SK-N-SH treated with all-trans-retinoic acid at 6 μM for 48 hours (cell line): Measurements from ENCODE around the gene ESPNL.

Experiments
- ATAC-seq: fragments of 200-7000 bp; cut with Tn5 transposase; 3 replicates; pipeline ENCODE4 v1.9.1; 2020; ENCODE audit warnings: mild to moderate bottlenecking, moderate library complexity
- ARNTL ChIP-seq: fragments of 450-650 bp; formaldehyde crosslinking; IDR thresholded peaks from 2 replicates; pipeline ENCODE4 v1.5.0; 2020; ENCODE audit warnings: low read depth, mild to moderate bottlenecking, moderate library complexity, borderline replicate concordance
- BACH2 ChIP-seq: fragments of 250-450 bp; sonication (Bioruptor Pico); IDR thresholded peaks from 2 replicates; pipeline ENCODE4 v1.9.0; 2021; ENCODE audit warnings: mild to moderate bottlenecking, borderline replicate concordance
- CSDC2 ChIP-seq: fragments of 250-450 bp; sonication (Bioruptor Pico); IDR thresholded peaks from 2 replicates; pipeline ENCODE4 v1.5.0; 2020; ENCODE audit warnings: mild to moderate bottlenecking, moderate library complexity
- ESRRG ChIP-seq: fragments of 250-450 bp; sonication (Bioruptor Pico); IDR thresholded peaks from 2 replicates; pipeline ENCODE4 v1.6.1; 2021; ENCODE audit warnings: mild to moderate bottlenecking
- GLIS3 ChIP-seq: fragments of 250-450 bp; sonication (Bioruptor Pico); IDR thresholded peaks from 2 replicates; pipeline ENCODE4 v1.5.0; 2020; ENCODE audit warnings: mild to moderate bottlenecking, moderate library complexity
- ISL1 ChIP-seq: fragments of 250-450 bp; sonication (Bioruptor Pico); IDR thresholded peaks from 2 replicates; pipeline ENCODE4 v2.1.2; 2022; ENCODE audit warnings: mild to moderate bottlenecking, moderate library complexity
- OSR1 ChIP-seq: fragments of 250-450 bp; sonication (Bioruptor Pico); IDR thresholded peaks from 2 replicates; pipeline ENCODE4 v1.8.0; 2022; ENCODE audit warnings: moderate library complexity, mild to moderate bottlenecking, inconsistent platforms
- PPARA ChIP-seq: fragments of 250-450 bp; sonication (Bioruptor Pico); IDR thresholded peaks from 2 replicates; pipeline ENCODE4 v1.5.0; 2020; ENCODE audit warnings: mild to moderate bottlenecking, borderline replicate concordance
- SNAI2 ChIP-seq: fragments of 250-450 bp; sonication (Bioruptor Pico); IDR thresholded peaks from 2 replicates; pipeline ENCODE4 v1.5.0; 2020; ENCODE audit warnings: mild to moderate bottlenecking, moderate library complexity
- TOX ChIP-seq: fragments of 250-450 bp; sonication (Bioruptor Pico); IDR thresholded peaks from 2 replicates; pipeline ENCODE4 v1.8.0; 2021; ENCODE audit warnings: mild to moderate bottlenecking, moderate library complexity, borderline replicate concordance
- ZC3H10 ChIP-seq: fragments of 250-450 bp; sonication (Bioruptor Pico); IDR thresholded peaks from 2 replicates; pipeline ENCODE4 v1.5.1; 2021; ENCODE audit warnings: mild to moderate bottlenecking, moderate library complexity
- ZFP3 ChIP-seq: fragments of 250-450 bp; sonication (Bioruptor Pico); IDR thresholded peaks from 2 replicates; pipeline ENCODE4 v1.5.0; 2020; ENCODE audit warnings: mild to moderate bottlenecking, moderate library complexity
- ZFP30 ChIP-seq: fragments of 450-650 bp; formaldehyde crosslinking; IDR thresholded peaks from 2 replicates; pipeline ENCODE4 v1.5.0; 2022; ENCODE audit warnings: mild to moderate bottlenecking, moderate library complexity
- ZNF565 ChIP-seq: fragments of 450-650 bp; formaldehyde crosslinking; conservative IDR thresholded peaks from 2 replicates; pipeline ENCODE4 v1.5.0; 2020; ENCODE audit warnings: low read depth, mild to moderate bottlenecking, moderate library complexity
- ZNF8 ChIP-seq: fragments of 450-650 bp; formaldehyde crosslinking; IDR thresholded peaks from 2 replicates; pipeline ENCODE4 v1.5.0; 2020; ENCODE audit warnings: mild to moderate bottlenecking, moderate library complexity
- TF ChIP-seq, protein P1 (sequence below): fragments of 250-450 bp; sonication (Bioruptor Pico); IDR thresholded peaks from 2 replicates; pipeline ENCODE4 v1.5.0; 2020; ENCODE audit warnings: mild to moderate bottlenecking, moderate library complexity
- TF ChIP-seq, protein P2 (sequence below): fragments of 250-450 bp; sonication (Bioruptor Pico); IDR thresholded peaks from 2 replicates; pipeline ENCODE4 v1.5.1; 2021; ENCODE audit warnings: mild to moderate bottlenecking, moderate library complexity
- TF ChIP-seq, protein P3 (sequence below): fragments of 250-450 bp; sonication (Bioruptor Pico); IDR thresholded peaks from 2 replicates; pipeline ENCODE4 v1.8.0; 2020; ENCODE audit warnings: mild to moderate bottlenecking, moderate library complexity, borderline replicate concordance
- TF ChIP-seq, protein P4 (sequence below): fragments of 250-450 bp; sonication (Bioruptor Pico); IDR thresholded peaks from 2 replicates; pipeline ENCODE4 v1.8.0; 2021; ENCODE audit warnings: low read depth, mild to moderate bottlenecking, moderate library complexity, borderline replicate concordance
- TF ChIP-seq, protein P5 (sequence below): fragments of 250-450 bp; sonication (Bioruptor Pico); IDR thresholded peaks from 2 replicates; pipeline ENCODE4 v1.5.1; 2020; ENCODE audit warnings: low read depth, mild to moderate bottlenecking, moderate library complexity

ESPNL gene

DNA sequence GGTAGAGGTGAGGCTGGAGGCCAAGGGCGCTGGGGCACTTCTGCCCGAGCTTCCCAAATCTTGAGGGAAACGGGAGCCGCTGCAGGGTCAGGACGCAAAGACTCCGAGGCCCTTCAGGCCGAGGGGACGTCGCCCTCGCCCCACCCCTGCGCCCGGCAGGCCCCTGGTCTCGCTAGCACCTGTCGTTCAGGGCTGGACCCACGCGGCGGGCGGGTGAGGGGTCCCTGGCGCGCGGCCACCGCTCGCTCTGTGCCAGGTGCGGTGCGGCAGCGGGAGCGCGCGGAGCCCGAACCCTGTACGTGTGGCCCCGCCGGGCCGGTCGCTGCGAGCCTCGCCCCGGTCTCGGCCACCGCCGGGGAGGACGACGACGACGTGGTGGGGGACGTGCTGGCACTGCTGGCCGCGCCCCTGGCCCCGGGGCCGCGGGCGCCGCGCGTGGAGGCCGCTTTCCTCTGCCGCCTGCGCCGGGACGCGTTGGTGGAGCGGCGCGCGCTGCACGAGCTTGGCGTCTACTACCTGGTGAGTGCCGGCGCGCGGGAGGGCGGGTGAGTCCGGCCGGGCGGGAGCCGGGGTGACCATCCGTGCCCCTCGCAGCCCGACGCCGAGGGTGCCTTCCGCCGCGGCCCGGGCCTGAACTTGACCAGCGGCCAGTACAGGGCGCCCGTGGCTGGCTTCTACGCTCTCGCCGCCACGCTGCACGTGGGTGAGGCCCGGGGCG lies 63.5 kb downstream of the ESPNL start:
- no peak for ATAC-seq
- no peak for TF ChIP-seq OSR1
- TF ChIP-seq, protein P1, sequence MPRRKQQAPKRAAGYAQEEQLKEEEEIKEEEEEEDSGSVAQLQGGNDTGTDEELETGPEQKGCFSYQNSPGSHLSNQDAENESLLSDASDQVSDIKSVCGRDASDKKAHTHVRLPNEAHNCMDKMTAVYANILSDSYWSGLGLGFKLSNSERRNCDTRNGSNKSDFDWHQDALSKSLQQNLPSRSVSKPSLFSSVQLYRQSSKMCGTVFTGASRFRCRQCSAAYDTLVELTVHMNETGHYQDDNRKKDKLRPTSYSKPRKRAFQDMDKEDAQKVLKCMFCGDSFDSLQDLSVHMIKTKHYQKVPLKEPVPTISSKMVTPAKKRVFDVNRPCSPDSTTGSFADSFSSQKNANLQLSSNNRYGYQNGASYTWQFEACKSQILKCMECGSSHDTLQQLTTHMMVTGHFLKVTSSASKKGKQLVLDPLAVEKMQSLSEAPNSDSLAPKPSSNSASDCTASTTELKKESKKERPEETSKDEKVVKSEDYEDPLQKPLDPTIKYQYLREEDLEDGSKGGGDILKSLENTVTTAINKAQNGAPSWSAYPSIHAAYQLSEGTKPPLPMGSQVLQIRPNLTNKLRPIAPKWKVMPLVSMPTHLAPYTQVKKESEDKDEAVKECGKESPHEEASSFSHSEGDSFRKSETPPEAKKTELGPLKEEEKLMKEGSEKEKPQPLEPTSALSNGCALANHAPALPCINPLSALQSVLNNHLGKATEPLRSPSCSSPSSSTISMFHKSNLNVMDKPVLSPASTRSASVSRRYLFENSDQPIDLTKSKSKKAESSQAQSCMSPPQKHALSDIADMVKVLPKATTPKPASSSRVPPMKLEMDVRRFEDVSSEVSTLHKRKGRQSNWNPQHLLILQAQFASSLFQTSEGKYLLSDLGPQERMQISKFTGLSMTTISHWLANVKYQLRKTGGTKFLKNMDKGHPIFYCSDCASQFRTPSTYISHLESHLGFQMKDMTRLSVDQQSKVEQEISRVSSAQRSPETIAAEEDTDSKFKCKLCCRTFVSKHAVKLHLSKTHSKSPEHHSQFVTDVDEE (CRISPR knock-in tag), result no peak
- no peak for TF ChIP-seq GLIS3 (CRISPR knock-in tag)
- TF ChIP-seq, protein P2, sequence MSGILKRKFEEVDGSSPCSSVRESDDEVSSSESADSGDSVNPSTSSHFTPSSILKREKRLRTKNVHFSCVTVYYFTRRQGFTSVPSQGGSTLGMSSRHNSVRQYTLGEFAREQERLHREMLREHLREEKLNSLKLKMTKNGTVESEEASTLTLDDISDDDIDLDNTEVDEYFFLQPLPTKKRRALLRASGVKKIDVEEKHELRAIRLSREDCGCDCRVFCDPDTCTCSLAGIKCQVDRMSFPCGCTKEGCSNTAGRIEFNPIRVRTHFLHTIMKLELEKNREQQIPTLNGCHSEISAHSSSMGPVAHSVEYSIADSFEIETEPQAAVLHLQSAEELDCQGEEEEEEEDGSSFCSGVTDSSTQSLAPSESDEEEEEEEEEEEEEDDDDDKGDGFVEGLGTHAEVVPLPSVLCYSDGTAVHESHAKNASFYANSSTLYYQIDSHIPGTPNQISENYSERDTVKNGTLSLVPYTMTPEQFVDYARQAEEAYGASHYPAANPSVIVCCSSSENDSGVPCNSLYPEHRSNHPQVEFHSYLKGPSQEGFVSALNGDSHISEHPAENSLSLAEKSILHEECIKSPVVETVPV (CRISPR knock-in tag), result no peak
- TF ChIP-seq, protein P3, sequence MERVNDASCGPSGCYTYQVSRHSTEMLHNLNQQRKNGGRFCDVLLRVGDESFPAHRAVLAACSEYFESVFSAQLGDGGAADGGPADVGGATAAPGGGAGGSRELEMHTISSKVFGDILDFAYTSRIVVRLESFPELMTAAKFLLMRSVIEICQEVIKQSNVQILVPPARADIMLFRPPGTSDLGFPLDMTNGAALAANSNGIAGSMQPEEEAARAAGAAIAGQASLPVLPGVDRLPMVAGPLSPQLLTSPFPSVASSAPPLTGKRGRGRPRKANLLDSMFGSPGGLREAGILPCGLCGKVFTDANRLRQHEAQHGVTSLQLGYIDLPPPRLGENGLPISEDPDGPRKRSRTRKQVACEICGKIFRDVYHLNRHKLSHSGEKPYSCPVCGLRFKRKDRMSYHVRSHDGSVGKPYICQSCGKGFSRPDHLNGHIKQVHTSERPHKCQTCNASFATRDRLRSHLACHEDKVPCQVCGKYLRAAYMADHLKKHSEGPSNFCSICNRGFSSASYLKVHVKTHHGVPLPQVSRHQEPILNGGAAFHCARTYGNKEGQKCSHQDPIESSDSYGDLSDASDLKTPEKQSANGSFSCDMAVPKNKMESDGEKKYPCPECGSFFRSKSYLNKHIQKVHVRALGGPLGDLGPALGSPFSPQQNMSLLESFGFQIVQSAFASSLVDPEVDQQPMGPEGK, result no peak
- TF ChIP-seq ZC3H10, result no peak
- TF ChIP-seq, protein P4, sequence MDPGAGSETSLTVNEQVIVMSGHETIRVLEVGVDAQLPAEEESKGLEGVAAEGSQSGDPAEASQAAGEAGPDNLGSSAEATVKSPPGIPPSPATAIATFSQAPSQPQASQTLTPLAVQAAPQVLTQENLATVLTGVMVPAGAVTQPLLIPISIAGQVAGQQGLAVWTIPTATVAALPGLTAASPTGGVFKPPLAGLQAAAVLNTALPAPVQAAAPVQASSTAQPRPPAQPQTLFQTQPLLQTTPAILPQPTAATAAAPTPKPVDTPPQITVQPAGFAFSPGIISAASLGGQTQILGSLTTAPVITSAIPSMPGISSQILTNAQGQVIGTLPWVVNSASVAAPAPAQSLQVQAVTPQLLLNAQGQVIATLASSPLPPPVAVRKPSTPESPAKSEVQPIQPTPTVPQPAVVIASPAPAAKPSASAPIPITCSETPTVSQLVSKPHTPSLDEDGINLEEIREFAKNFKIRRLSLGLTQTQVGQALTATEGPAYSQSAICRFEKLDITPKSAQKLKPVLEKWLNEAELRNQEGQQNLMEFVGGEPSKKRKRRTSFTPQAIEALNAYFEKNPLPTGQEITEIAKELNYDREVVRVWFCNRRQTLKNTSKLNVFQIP, result no peak
- no peak for TF ChIP-seq ISL1 (CRISPR knock-in tag)
- no peak for TF ChIP-seq ZFP3 (CRISPR knock-in tag)
- no peak for TF ChIP-seq ARNTL (CRISPR knock-in tag)
- TF ChIP-seq, protein P5, sequence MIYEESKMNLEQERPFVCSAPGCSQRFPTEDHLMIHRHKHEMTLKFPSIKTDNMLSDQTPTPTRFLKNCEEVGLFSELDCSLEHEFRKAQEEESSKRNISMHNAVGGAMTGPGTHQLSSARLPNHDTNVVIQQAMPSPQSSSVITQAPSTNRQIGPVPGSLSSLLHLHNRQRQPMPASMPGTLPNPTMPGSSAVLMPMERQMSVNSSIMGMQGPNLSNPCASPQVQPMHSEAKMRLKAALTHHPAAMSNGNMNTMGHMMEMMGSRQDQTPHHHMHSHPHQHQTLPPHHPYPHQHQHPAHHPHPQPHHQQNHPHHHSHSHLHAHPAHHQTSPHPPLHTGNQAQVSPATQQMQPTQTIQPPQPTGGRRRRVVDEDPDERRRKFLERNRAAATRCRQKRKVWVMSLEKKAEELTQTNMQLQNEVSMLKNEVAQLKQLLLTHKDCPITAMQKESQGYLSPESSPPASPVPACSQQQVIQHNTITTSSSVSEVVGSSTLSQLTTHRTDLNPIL (CRISPR knock-in tag), result no peak
- TF ChIP-seq ZNF565 (CRISPR knock-in tag), result no peak
- TF ChIP-seq, all 23 proteins: peak for 0

DNA sequence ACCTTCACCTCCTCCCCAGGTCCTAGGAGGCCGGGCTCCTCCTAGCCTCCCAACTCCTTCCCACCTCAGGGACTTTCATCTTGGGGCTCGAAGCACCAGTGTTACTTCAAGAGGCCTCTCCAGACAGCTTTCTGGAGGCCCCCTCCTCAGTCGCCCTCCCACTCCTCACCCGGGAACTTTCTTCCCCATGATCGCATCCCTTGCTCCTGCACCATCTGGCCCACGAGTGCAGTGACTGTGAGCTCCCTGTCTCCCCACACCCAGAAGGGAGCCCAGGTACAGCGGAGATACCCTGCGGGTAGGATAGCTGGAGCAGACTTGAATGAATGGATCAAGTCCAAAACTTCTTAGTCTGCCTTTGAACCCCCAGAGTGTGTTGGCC lies 64.8 kb downstream of the ESPNL start:
- TF ChIP-seq CSDC2 (CRISPR knock-in tag), result no peak
- TF ChIP-seq GLIS3 (CRISPR knock-in tag), result no peak
- TF ChIP-seq SNAI2, result no peak
- no peak for TF ChIP-seq TOX (CRISPR knock-in tag)
- TF ChIP-seq, protein P1 (CRISPR knock-in tag), result no peak
- TF ChIP-seq ZC3H10, result no peak
- TF ChIP-seq ARNTL (CRISPR knock-in tag), result no peak
- TF ChIP-seq, protein P5 (CRISPR knock-in tag), result no peak
- no peak for TF ChIP-seq OSR1
- no peak for TF ChIP-seq ESRRG
- no peak for TF ChIP-seq BACH2 (CRISPR knock-in tag)
- TF ChIP-seq ZFP30 (CRISPR knock-in tag), result no peak
- TF ChIP-seq PPARA (CRISPR knock-in tag), result no peak
- TF ChIP-seq, protein P3, result no peak
- TF ChIP-seq ISL1 (CRISPR knock-in tag), result no peak
- TF ChIP-seq, protein P4, result no peak
- no peak for TF ChIP-seq ZNF8 (CRISPR knock-in tag)
- ATAC-seq, result no peak
